ENCODE results near the gene CA7. TPM values are rescaled to one million over a fixed set of nuclear protein-coding genes. Genes with fewer than 3 reads are reported as not detected.
A peak's percentile ranks its signal among the peaks of the same experiment; 100 is the strongest.
"Not testable (repeated sequence)": the region's sequence is repeated elsewhere in the genome, so short reads cannot be mapped to it uniquely, and the experiment has no call there.

CA7 gene
- total RNA-seq, 2 donors from 2014 or later = not detected

DNA sequence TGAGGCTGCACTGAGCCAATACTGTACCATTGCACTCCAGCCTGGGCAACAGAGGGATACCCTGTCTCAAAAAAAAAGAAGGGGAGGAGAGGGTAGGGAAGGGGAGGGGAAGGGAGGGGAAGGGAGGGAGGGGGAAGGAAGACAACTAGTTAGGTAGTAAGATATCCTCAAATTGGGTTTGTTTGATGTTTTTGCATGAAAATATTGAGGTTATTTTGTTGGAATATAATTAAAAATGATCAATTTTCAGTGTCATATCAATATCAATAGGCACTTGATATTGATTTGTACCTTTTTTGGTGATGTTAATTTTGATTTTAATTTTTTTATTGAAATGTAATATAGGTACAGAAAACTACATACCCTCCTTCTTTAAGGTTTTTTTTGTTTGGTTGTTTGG lies 19.5 kb downstream of the CA7 start:
- ATAC-seq (no peak), DNase-seq (no peak)
- H3K27me3 ChIP-seq = no peaks in the 10 kb centered on the region
- H3K4me1 ChIP-seq = no peaks in the 10 kb centered on the region
- TF ChIP-seq POLR2A (IDR thresholded peaks at IDR 0.05) = no peak
- TF ChIP-seq, protein P1, sequence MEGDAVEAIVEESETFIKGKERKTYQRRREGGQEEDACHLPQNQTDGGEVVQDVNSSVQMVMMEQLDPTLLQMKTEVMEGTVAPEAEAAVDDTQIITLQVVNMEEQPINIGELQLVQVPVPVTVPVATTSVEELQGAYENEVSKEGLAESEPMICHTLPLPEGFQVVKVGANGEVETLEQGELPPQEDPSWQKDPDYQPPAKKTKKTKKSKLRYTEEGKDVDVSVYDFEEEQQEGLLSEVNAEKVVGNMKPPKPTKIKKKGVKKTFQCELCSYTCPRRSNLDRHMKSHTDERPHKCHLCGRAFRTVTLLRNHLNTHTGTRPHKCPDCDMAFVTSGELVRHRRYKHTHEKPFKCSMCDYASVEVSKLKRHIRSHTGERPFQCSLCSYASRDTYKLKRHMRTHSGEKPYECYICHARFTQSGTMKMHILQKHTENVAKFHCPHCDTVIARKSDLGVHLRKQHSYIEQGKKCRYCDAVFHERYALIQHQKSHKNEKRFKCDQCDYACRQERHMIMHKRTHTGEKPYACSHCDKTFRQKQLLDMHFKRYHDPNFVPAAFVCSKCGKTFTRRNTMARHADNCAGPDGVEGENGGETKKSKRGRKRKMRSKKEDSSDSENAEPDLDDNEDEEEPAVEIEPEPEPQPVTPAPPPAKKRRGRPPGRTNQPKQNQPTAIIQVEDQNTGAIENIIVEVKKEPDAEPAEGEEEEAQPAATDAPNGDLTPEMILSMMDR (IDR thresholded peaks at IDR 0.05) = no peak
- H3K4me3 ChIP-seq = no peak overlapping the region
- H3K36me3 ChIP-seq (replicated peaks in 1 of 2; ENCODE audit: insufficient read depth in 1 of 2, low read depth in 2 of 2) = no peaks in the 10 kb centered on the region
- H3K27ac ChIP-seq = no peak overlapping the region
- H3K9me3 ChIP-seq = no peaks in the 10 kb centered on the region
- intact Hi-C loops (cut with DNase I) = loop anchor here (10.0 kb wide), 1 partner anchor 259 kb away; the partner anchor contains the start of gene CMTM3

DNA sequence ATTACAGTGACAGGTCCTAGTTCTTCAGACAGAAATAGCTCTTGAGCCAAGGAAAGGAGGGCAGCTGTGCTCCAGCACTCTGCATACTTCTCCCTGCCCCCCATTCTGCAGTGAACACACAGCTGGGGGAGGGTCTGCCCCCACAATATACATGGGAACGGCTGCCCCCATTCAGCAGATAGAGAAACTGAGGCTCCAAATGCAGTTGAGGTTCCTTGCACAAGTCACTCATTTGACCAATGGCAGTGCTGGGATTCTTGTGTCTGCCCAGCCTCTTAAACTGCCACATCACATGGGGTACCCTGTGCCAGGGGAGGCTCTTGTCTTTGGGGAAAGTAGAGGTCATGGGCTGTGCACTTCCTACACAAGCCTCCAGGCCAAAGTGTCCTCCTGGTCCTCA lies 25.2 kb downstream of the CA7 start:
- H3K27ac ChIP-seq = no peak overlapping the region
- no peak overlapping the region for H3K4me3 ChIP-seq
- no peaks in the 10 kb centered on the region for H3K36me3 ChIP-seq (replicated peaks in 1 of 2; ENCODE audit: insufficient read depth in 1 of 2, low read depth in 2 of 2)
- ATAC-seq (no peak), DNase-seq (no peak)
- 40 to 60% methylated on average over 1 of the region's 1 CpG for WGBS, 2 donors
- intact Hi-C loops (cut with DNase I) = loop anchor here (5.0 to 10.0 kb wide), 3 partner anchors 37 to 462 kb away; partner anchors contain the start of genes CMTM3 and NAE1
- no peaks in the 10 kb centered on the region for H3K9me3 ChIP-seq
- H3K4me1 ChIP-seq = peaks cover 10% of the 10 kb centered on the region
- no peaks in the 10 kb centered on the region for H3K27me3 ChIP-seq
- no peak for TF ChIP-seq POLR2A (IDR thresholded peaks at IDR 0.05)
- TF ChIP-seq, protein P1 (IDR thresholded peaks at IDR 0.05) = no peak

DNA sequence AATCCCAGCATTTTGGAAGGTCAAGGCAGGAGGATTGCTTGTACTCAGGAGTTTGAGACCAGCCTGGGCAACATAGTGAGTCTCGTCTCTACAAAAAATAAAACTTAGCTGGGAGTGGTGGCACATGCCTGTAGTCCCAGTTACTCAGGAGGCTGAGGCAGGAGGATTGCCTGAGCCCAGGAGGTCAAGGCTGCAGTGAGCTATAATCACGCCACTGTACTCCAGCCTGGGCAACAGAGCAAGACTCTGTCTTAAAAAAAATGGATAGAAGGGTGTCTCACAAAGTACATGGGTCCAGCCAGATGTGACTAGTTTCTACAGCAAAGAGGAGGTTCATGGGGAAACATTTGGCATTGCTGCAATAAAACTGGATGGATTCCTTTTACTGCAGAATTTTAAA lies 27.1 kb downstream of the CA7 start:
- DNase-seq; intact Hi-C loops (cut with DNase I); H3K27ac ChIP-seq: not testable (repeated sequence)

DNA sequence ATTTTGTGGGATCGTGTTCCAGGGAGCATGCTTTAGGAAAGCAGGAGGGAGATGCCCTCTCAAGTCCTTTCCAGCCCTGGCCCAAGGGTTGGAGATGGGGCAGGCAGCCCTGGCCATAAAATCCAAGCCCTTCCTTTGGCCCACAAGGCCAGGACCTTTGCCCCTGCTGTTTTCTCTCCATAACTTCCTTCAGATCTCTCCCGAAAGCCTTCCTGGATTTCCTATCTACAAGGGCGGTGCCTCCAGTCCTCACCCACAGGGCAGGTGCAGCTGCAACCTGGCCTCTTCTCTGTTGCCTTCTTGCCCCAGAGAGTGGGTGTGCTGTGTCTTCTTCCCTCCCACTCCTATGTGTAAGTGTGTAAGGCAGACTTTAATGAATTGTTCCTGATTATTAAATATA lies 27.6 kb downstream of the CA7 start:
- H3K9me3 ChIP-seq = no peaks in the 10 kb centered on the region
- WGBS, 2 donors = 57 to 75% methylated on average over 3 of the region's 3 CpGs
- DNase-seq = no peak
- TF ChIP-seq, protein P1 (IDR thresholded peaks at IDR 0.05) = no peak
- no peak for TF ChIP-seq POLR2A (IDR thresholded peaks at IDR 0.05)
- H3K4me3 ChIP-seq = no peak overlapping the region
- H3K27me3 ChIP-seq = no peaks in the 10 kb centered on the region
- H3K4me1 ChIP-seq = peaks cover 10% of the 10 kb centered on the region
- ATAC-seq = no peak
- intact Hi-C loops (cut with DNase I) = no loop called here
- no peaks in the 10 kb centered on the region for H3K36me3 ChIP-seq (replicated peaks in 1 of 2; ENCODE audit: insufficient read depth in 1 of 2, low read depth in 2 of 2)
- no peak overlapping the region for H3K27ac ChIP-seq

More for the DNA sequence above, 27.1 kb downstream of the CA7 start:
- ATAC-seq; H3K27me3 ChIP-seq; H3K9me3 ChIP-seq; H3K36me3 ChIP-seq (replicated peaks in 1 of 2; ENCODE audit: insufficient read depth in 1 of 2, low read depth in 2 of 2); H3K4me3 ChIP-seq: not testable (repeated sequence)
- WGBS, 2 donors = 87 to 93% methylated on average over 2 of the region's 2 CpGs
- H3K4me1 ChIP-seq = peaks cover 10% of the 10 kb centered on the region

DNA sequence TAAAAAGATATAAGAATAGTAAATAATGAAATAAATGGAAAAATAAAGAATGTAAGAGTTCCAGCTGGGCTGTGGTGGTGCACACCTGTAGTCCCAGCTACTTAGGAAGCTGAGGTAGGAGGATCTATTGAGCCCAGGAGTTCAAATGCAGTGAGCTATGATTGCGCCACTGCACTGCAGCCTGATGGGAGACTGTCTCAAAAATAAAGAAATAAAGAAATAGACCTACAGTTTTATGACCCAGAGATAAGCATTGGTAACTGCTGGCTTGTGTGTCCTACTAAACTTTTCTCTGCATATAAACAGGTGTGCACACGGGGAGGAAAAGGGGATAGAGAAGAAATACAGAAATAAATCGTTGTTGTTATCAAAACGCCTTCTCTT lies 28.3 kb downstream of the CA7 start:
- Histone ChIP-seq H3K27me3 (no peaks in the 10 kb centered on the region), H3K27ac (peak overlapping the region in 3 of 4 donors; percentile 50 to 75 (median 67)), H3K4me1 (peaks cover 11% of the 10 kb centered on the region), H3K9me3 (no peaks in the 10 kb centered on the region), H3K36me3 (replicated peaks in 1 of 2; ENCODE audit: insufficient read depth in 1 of 2, low read depth in 2 of 2) (no peaks in the 10 kb centered on the region), H3K4me3 (no peak overlapping the region)
- ATAC-seq (no peak), DNase-seq (no peak)
- 29 to 39% methylated on average over 4 of the region's 4 CpGs for WGBS, 2 donors
- TF ChIP-seq POLR2A (IDR thresholded peaks at IDR 0.05) = no peak
- TF ChIP-seq, protein P1 (IDR thresholded peaks at IDR 0.05) = no peak
- intact Hi-C loops (cut with DNase I) = no loop called here
